ENCODE results near the gene CDK11B. TPM values are rescaled to one million over a fixed set of nuclear protein-coding genes. Genes with fewer than 3 reads are reported as not detected.
"Not testable (repeated sequence)": the region's sequence is repeated elsewhere in the genome, so short reads cannot be mapped to it uniquely, and the experiment has no call there.

CDK11B gene
- total RNA-seq, 1 experiment from 2014 or later = 14.8 TPM

- DNase-seq (ENCODE audit: low read depth in 1 of 2, low spot score in 2 of 2) = peak in 1 of 2 experiments; percentile 14
- H3K4me3 ChIP-seq; H3K27ac ChIP-seq; H3K4me1 ChIP-seq (replicated peaks); H3K9me3 ChIP-seq (replicated peaks); H3K27me3 ChIP-seq (replicated peaks): not testable (repeated sequence)
- H3K36me3 ChIP-seq = peaks cover 14% of the 10 kb centered on the region
Observed at GRCh38 chr1:1676087-1676486, 17.3 kb upstream of the CDK11B start.

- H3K27me3 ChIP-seq (replicated peaks); H3K27ac ChIP-seq; H3K4me3 ChIP-seq; H3K4me1 ChIP-seq (replicated peaks); H3K9me3 ChIP-seq (replicated peaks): not testable (repeated sequence)
- peaks cover 15% of the 10 kb centered on the region for H3K36me3 ChIP-seq
- peak in 1 of 2 experiments; percentile 29 for DNase-seq (ENCODE audit: low read depth in 1 of 2, low spot score in 2 of 2)
Observed at GRCh38 chr1:1675218-1675617, 16.4 kb upstream of the CDK11B start.

DNA sequence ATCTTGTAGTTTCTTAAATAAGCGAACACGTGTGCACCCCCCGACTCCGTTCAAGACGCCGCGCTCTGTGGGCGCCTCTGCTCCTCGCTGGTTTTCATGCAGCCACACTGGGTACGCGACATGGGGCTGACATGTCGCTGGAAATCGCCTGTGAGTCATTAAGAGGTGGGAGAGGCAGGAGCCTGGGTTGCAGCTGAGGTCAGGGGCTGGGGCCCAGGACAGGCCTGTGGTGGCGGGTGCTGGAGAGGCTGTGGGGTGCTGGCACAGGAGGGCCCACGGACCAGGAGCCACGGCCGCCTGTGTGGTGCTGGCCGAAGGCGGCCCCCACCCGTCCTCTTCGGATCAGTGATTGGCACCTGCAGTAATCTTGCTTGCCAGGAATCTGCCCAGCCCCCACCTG, 16.0 kb upstream of the CDK11B start:
- H3K9me3 ChIP-seq (replicated peaks); H3K4me1 ChIP-seq (replicated peaks); H3K27me3 ChIP-seq (replicated peaks); H3K4me3 ChIP-seq; H3K27ac ChIP-seq: not testable (repeated sequence)
- DNase-seq (ENCODE audit: low read depth in 1 of 2, low spot score in 2 of 2) = peak in 1 of 2 experiments; percentile 20
- H3K36me3 ChIP-seq = peaks cover 15% of the 10 kb centered on the region

- no peaks in the 10 kb centered on the region for H3K4me1 ChIP-seq (replicated peaks)
- no peak for DNase-seq (ENCODE audit: low read depth in 1 of 2, low spot score in 2 of 2)
- H3K27ac ChIP-seq = no peak overlapping the region
- no peaks in the 10 kb centered on the region for H3K9me3 ChIP-seq (replicated peaks)
- H3K36me3 ChIP-seq = peaks cover 10% of the 10 kb centered on the region
- H3K27me3 ChIP-seq (replicated peaks) = no peaks in the 10 kb centered on the region
- H3K4me3 ChIP-seq = no peak overlapping the region
Observed at GRCh38 chr1:1672181-1672965, 13.6 kb upstream of the CDK11B start.

GRCh38 chr1:1671365-1672119, 12.7 kb upstream of the CDK11B start:
- Histone ChIP-seq H3K4me1 (replicated peaks) (no peaks in the 10 kb centered on the region), H3K27ac (no peak overlapping the region), H3K27me3 (replicated peaks) (no peaks in the 10 kb centered on the region), H3K9me3 (replicated peaks) (no peaks in the 10 kb centered on the region), H3K4me3 (no peak overlapping the region), H3K36me3 (peaks cover 11% of the 10 kb centered on the region)
- peak in 1 of 2 experiments; percentile 39 for DNase-seq (ENCODE audit: low read depth in 1 of 2, low spot score in 2 of 2)

DNA sequence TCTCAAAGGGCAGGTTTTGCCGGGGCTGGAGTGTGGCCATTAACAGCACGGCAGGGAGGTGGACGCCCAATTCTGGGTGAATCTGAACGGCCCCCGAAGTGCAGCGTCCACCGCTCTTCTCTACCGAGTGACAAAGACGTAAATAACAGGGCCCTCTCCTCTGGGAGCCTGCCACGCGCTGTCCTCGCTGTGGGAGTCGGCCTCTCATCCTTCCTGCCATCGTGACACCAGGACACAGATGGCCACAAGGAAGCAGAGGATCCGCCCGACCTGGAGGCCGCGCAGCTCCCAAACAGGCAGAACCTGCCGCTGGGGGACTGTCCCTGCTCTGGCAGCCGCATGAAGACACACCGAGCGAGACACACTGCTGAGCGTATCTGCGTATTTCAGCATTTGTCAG, 12.1 kb upstream of the CDK11B start:
- no peak overlapping the region for H3K27ac ChIP-seq
- H3K4me1 ChIP-seq (replicated peaks) = no peaks in the 10 kb centered on the region
- H3K27me3 ChIP-seq (replicated peaks) = no peaks in the 10 kb centered on the region
- H3K9me3 ChIP-seq (replicated peaks) = no peaks in the 10 kb centered on the region
- DNase-seq (ENCODE audit: low read depth in 1 of 2, low spot score in 2 of 2) = peak in 1 of 2 experiments; percentile 38
- no peak overlapping the region for H3K4me3 ChIP-seq
- H3K36me3 ChIP-seq = peaks cover 18% of the 10 kb centered on the region

GRCh38 chr1:1669468-1670440, 10.9 kb upstream of the CDK11B start:
- Histone ChIP-seq H3K4me3 (no peak overlapping the region), H3K36me3 (peaks cover 29% of the 10 kb centered on the region), H3K27ac (no peak overlapping the region), H3K27me3 (replicated peaks) (no peaks in the 10 kb centered on the region), H3K9me3 (replicated peaks) (no peaks in the 10 kb centered on the region), H3K4me1 (replicated peaks) (no peaks in the 10 kb centered on the region)
- DNase-seq (ENCODE audit: low read depth in 1 of 2, low spot score in 2 of 2) = peak in 1 of 2 experiments; percentile 41

- Histone ChIP-seq H3K27me3 (replicated peaks) (no peaks in the 10 kb centered on the region), H3K4me1 (replicated peaks) (peaks cover 9% of the 10 kb centered on the region)
- DNase-seq (ENCODE audit: low read depth in 1 of 2, low spot score in 2 of 2) = peak in 1 of 2 experiments; percentile 35
Observed at GRCh38 chr1:1666526-1666925, 7.7 kb upstream of the CDK11B start.

GRCh38 chr1:1665815-1666251, 7.0 kb upstream of the CDK11B start:
- no peaks in the 10 kb centered on the region for H3K9me3 ChIP-seq (replicated peaks)
- peak in 1 of 2 experiments; percentile 47 for DNase-seq (ENCODE audit: low read depth in 1 of 2, low spot score in 2 of 2)

More at GRCh38 chr1:1666526-1666925, 7.7 kb upstream of the CDK11B start:
- Histone ChIP-seq H3K4me3 (no peak overlapping the region), H3K36me3 (peaks cover 24% of the 10 kb centered on the region), H3K9me3 (replicated peaks) (no peaks in the 10 kb centered on the region), H3K27ac (no peak overlapping the region)

DNA sequence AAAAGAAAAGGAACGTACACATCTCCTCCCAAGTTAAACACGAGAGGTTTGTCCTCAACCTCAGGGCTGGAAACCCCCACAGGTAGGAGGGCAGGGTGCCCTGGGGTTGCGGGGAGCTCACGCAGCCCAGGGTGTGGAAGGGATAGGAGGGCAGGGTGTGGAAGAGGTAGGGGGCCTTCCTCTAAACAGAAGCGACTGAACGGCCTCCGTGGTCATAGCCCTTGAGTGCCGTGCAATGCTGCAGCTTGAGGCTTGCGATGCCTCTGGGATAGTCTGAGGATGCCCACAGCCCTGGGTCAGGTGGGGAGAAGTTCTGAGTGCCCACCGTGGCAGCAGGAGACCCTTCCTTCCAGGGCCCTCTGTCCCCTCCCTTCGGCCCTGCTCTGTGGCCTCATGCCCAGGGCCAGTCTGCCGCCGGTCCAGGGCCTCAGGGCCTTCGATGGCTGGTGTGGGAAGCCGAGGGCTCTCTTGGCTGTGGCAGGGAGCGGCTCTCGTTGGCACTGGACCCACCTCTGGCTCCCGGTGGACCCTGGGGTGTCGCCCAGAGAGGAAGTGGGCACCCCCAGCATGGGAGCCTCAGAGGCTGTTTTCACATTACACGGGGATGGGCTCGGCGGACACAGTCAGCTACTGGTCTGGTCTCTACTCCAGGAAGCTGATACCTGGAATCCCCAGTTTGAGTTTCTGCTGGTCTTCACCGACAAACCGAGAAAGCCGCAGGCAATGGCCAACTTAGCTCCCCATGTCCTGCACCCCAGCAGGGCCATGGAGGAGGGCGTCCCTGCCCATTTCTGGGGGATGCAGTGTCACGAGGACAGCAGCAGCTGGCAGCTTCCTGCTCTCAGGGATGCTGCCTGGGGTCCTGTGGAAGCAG, 6.4 kb upstream of the CDK11B start:
- no peak overlapping the region for H3K4me3 ChIP-seq
- H3K36me3 ChIP-seq = peaks cover 18% of the 10 kb centered on the region
- no peaks in the 10 kb centered on the region for H3K27me3 ChIP-seq (replicated peaks)
- peak in 1 of 2 experiments; percentile 41 for DNase-seq (ENCODE audit: low read depth in 1 of 2, low spot score in 2 of 2)
- no peak overlapping the region for H3K27ac ChIP-seq
- peaks cover 9% of the 10 kb centered on the region for H3K4me1 ChIP-seq (replicated peaks)
- H3K9me3 ChIP-seq (replicated peaks) = no peaks in the 10 kb centered on the region

More at GRCh38 chr1:1665815-1666251, 7.0 kb upstream of the CDK11B start:
- no peak overlapping the region for H3K27ac ChIP-seq
- H3K36me3 ChIP-seq = peaks cover 18% of the 10 kb centered on the region
- peaks cover 9% of the 10 kb centered on the region for H3K4me1 ChIP-seq (replicated peaks)
- no peak overlapping the region for H3K4me3 ChIP-seq
- H3K27me3 ChIP-seq (replicated peaks) = no peaks in the 10 kb centered on the region

DNA sequence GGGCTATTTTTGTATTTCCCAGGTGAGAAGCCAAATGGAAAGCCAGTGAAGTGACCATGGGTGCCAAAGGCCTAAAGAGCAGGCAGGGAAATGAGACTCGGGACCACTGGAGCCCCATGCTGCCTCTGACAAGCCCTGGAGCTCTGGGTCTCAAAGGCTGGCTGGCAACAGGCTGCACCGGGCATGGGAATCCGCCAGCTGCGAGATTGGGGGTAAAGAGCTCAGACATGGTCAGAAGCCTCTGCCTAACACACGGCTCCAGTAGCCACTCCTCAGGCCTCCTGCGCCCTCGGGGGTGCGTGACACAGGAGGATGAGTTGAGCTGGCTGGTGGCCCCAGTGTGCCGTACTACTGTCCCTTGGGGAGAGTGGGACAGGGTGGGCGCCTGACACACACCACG, 5.5 kb upstream of the CDK11B start:
- H3K27me3 ChIP-seq (replicated peaks); H3K4me3 ChIP-seq; H3K4me1 ChIP-seq (replicated peaks); H3K27ac ChIP-seq; H3K9me3 ChIP-seq (replicated peaks): not testable (repeated sequence)
- peaks cover 18% of the 10 kb centered on the region for H3K36me3 ChIP-seq
- peak in 1 of 2 experiments; percentile 10 for DNase-seq (ENCODE audit: low read depth in 1 of 2, low spot score in 2 of 2)

- peak; percentile 73 to 88 for DNase-seq (ENCODE audit: low read depth in 1 of 2, low spot score in 2 of 2)
- H3K4me1 ChIP-seq (replicated peaks); H3K27me3 ChIP-seq (replicated peaks); H3K4me3 ChIP-seq; H3K9me3 ChIP-seq (replicated peaks): not testable (repeated sequence)
- Histone ChIP-seq H3K27ac (peak overlapping the region; percentile 38; the same call in 1 of the 2 replicates), H3K36me3 (peaks cover 18% of the 10 kb centered on the region)
Observed at GRCh38 chr1:1662830-1663560, 4.2 kb upstream of the CDK11B start.
